PC-3 (cell line): ENCODE data around the gene TSPAN12. TPM values are rescaled to one million over a fixed set of nuclear protein-coding genes. Genes with fewer than 3 reads are reported as not detected.

Experiments
- ATAC-seq: fragments of 200-7000 bp; cut with Tn5 transposase; 2 replicates; pipeline ENCODE4 v1.9.1; 2020; ENCODE audit warnings: mild to moderate bottlenecking, moderate library complexity
- BruUV-seq: library from RNA; stranded (reverse); fragments of 400-500 nt; replicated peaks from 2 replicates; lab custom pipeline; 2021; lab: Mats Ljungman, UMichigan
- CTCF ChIA-PET: fragments of 300-600 bp; sonication (Branson Sonifier 250); formaldehyde crosslinking; loops from one replicate; lab custom pipeline; 2022; ENCODE audit warnings: antibody characterized with exemption; lab: Charles Lee
- POLR2A ChIA-PET: fragments of 300-600 bp; sonication (Branson Sonifier 250); formaldehyde crosslinking; loops from one replicate; lab custom pipeline; 2022; ENCODE audit warnings: antibody characterized with exemption; ENCODE audit not compliant: unreplicated experiment; lab: Charles Lee
- DNase-seq: peaks from one replicate; pipeline ENCODE4 v3.0.0-alpha.2; 2015
- H2AFZ ChIP-seq: fragments of 300-600 bp; sonication (generic); 2 replicates; pipeline ENCODE4 v1.6.0; 2016; ENCODE audit warnings: antibody characterized with exemption, low read length
- H3F3A ChIP-seq: fragments of 300-600 bp; sonication (generic); one replicate; pipeline ENCODE4 v1.6.0; 2017; ENCODE audit warnings: antibody characterized with exemption, low read length, control low read depth, mild to moderate bottlenecking; ENCODE audit not compliant: unreplicated experiment
- H3K27ac ChIP-seq: fragments of 300-600 bp; sonication (generic); 2 replicates; pipeline ENCODE4 v1.5.1; 2016; ENCODE audit warnings: mild to moderate bottlenecking, low read length
- H3K27me3 ChIP-seq: fragments of 300-600 bp; sonication (generic); 2 replicates; pipeline ENCODE4 v1.6.1; 2016; ENCODE audit warnings: low read length, mixed read lengths
- H3K36me3 ChIP-seq: fragments of 300-600 bp; sonication (generic); 2 replicates; pipeline ENCODE4 v1.6.1; 2016; ENCODE audit warnings: low read depth, mixed run types, low read length, mixed read lengths
- H3K4me1 ChIP-seq: fragments of 300-600 bp; sonication (generic); 2 replicates; pipeline ENCODE4 v1.5.1; 2016; ENCODE audit warnings: low read length; ENCODE audit not compliant: insufficient read depth
- H3K4me2 ChIP-seq: fragments of 300-600 bp; sonication (generic); 2 replicates; pipeline ENCODE4 v1.6.0; 2016; ENCODE audit warnings: low read length
- H3K4me3 ChIP-seq: fragments of 300-600 bp; sonication (generic); 2 replicates; pipeline ENCODE4 v1.5.1; 2016; ENCODE audit warnings: mild to moderate bottlenecking, low read length, mixed read lengths
- H3K79me2 ChIP-seq: fragments of 300-600 bp; sonication (generic); 2 replicates; pipeline ENCODE4 v1.6.1; 2017; ENCODE audit warnings: low read length, mixed read lengths
- H3K9ac ChIP-seq: fragments of 300-600 bp; sonication (generic); 2 replicates; pipeline ENCODE4 v1.6.0; 2016; ENCODE audit warnings: mild to moderate bottlenecking, low read length
- H3K9me2 ChIP-seq: fragments of 300-600 bp; sonication (generic); replicated peaks from 2 replicates; pipeline ENCODE4 v1.6.1; 2016; ENCODE audit warnings: mixed run types, low read length, mixed read lengths
- H3K9me3 ChIP-seq: fragments of 300-600 bp; sonication (generic); 2 replicates; pipeline ENCODE4 v1.6.1; 2016; ENCODE audit warnings: low read length, mixed read lengths
- H4K20me1 ChIP-seq: fragments of 300-600 bp; sonication (generic); 2 replicates; pipeline ENCODE4 v1.6.1; 2016; ENCODE audit warnings: low read length, mixed read lengths
- EZH2 ChIP-seq: fragments of 300-600 bp; sonication (generic); IDR thresholded peaks from one replicate; pipeline ENCODE4 v1.6.1; 2017; ENCODE audit warnings: antibody characterized with exemption, mild to moderate bottlenecking, low read length; ENCODE audit not compliant: unreplicated experiment
- EZH2phosphoT487 ChIP-seq: fragments of 300-600 bp; sonication (generic); IDR thresholded peaks from 2 replicates; pipeline ENCODE4 v1.6.1; 2018; ENCODE audit warnings: mild to moderate bottlenecking, antibody characterized with exemption, low read length, borderline replicate concordance
- intact Hi-C: fragments of 100-400 bp; cut with micrococcal nuclease; formaldehyde crosslinking; loops from 2 replicates; pipeline ENCODE4 v1.9.0; 2023
- total RNA-seq: library from RNA; depleted of rRNA; stranded (reverse); fragments of >200 nt; gene quantifications from 2 replicates; pipeline ENCODE4 v1.2.3, GENCODE V29; 2014
- TF ChIP-seq, protein P1 (sequence below): fragments of 300-600 bp; sonication (generic); conservative IDR thresholded peaks from 2 replicates; pipeline ENCODE4 v1.5.1; 2017; ENCODE audit warnings: antibody characterized with exemption, low read depth, mild to moderate bottlenecking, low read length

Gene TSPAN12
- total RNA-seq, 1 experiment from 2014 or later, result 8.3 TPM

- ChIA-PET CTCF (interaction anchor here (0.6 kb wide), 1 partner anchor 230 kb away, joined by 3 read pairs; no protein-coding TSS in a partner anchor), POLR2A (no interaction called here)
- ATAC-seq (no peak), DNase-seq (no peak)
- Histone ChIP-seq H3K9me2 (no peaks in the 10 kb centered on the region), H3K27ac (no peak overlapping the region), H4K20me1 (no peaks in the 10 kb centered on the region), H3K27me3 (no peaks in the 10 kb centered on the region), H3K9me3 (no peaks in the 10 kb centered on the region), H3K36me3 (no peaks in the 10 kb centered on the region), H3F3A (no peaks in the 10 kb centered on the region), H3K4me2 (no peak overlapping the region), H3K4me3 (no peak overlapping the region), H3K9ac (no peak overlapping the region), H3K4me1 (no peaks in the 10 kb centered on the region), H3K79me2 (no peaks in the 10 kb centered on the region), H2AFZ (no peak overlapping the region)
- TF ChIP-seq EZH2phosphoT487, result no peak
- TF ChIP-seq, protein P1, sequence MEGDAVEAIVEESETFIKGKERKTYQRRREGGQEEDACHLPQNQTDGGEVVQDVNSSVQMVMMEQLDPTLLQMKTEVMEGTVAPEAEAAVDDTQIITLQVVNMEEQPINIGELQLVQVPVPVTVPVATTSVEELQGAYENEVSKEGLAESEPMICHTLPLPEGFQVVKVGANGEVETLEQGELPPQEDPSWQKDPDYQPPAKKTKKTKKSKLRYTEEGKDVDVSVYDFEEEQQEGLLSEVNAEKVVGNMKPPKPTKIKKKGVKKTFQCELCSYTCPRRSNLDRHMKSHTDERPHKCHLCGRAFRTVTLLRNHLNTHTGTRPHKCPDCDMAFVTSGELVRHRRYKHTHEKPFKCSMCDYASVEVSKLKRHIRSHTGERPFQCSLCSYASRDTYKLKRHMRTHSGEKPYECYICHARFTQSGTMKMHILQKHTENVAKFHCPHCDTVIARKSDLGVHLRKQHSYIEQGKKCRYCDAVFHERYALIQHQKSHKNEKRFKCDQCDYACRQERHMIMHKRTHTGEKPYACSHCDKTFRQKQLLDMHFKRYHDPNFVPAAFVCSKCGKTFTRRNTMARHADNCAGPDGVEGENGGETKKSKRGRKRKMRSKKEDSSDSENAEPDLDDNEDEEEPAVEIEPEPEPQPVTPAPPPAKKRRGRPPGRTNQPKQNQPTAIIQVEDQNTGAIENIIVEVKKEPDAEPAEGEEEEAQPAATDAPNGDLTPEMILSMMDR, result no peak
- no peak for TF ChIP-seq EZH2
- BruUV-seq, result no TSS peak
- intact Hi-C loops, result no loop called here
Measured at GRCh38 chr7:120877701-120878100, 19.8 kb upstream of the TSPAN12 start.

- no peak overlapping the region for H3K27ac ChIP-seq
- ChIA-PET CTCF (no interaction called here), POLR2A (no interaction called here)
- no peaks in the 10 kb centered on the region for H3F3A ChIP-seq
- no peaks in the 10 kb centered on the region for H4K20me1 ChIP-seq
- ATAC-seq, result peak; percentile 43
- no peaks in the 10 kb centered on the region for H3K9me2 ChIP-seq
- H3K27me3 ChIP-seq, result no peaks in the 10 kb centered on the region
- H3K4me2 ChIP-seq, result no peak overlapping the region
- no TSS peak for BruUV-seq
- H3K4me1 ChIP-seq, result no peaks in the 10 kb centered on the region
- intact Hi-C loops, result no loop called here
- H3K79me2 ChIP-seq, result no peaks in the 10 kb centered on the region
- H2AFZ ChIP-seq, result no peak overlapping the region
- TF ChIP-seq EZH2phosphoT487 (no peak), EZH2 (no peak)
- TF ChIP-seq, protein P1, result no peak
- H3K9ac ChIP-seq, result no peak overlapping the region
- H3K4me3 ChIP-seq, result no peak overlapping the region
- H3K36me3 ChIP-seq, result no peaks in the 10 kb centered on the region
- no peaks in the 10 kb centered on the region for H3K9me3 ChIP-seq
- DNase-seq, result peak; percentile 55
Measured at GRCh38 chr7:120876922-120877321, 19.0 kb upstream of the TSPAN12 start.

DNA sequence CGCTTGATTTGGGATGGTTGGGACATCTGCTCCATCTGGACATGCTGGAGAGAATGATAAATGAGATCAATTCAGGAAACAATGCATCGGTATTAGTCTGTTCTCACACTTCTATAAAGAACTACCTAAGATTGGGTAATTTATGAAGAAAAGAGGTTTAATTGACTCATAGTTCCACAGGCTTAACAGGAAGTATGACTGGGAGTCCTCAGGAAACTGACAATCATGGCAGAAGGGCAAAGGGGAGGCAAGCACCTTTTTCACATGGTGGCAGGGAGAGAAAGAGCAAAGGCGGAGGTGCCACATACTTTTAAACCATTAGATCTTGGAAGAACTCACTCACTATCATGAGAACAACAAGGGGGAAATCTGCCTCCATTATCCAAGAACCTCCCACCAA is 16.8 kb upstream of the TSPAN12 start:
- Histone ChIP-seq H3K9ac (no peak overlapping the region), H3K79me2 (no peaks in the 10 kb centered on the region), H3K36me3 (no peaks in the 10 kb centered on the region), H3K9me2 (no peaks in the 10 kb centered on the region), H3K27me3 (no peaks in the 10 kb centered on the region), H3K27ac (no peak overlapping the region), H3K4me2 (no peak overlapping the region), H3K4me3 (no peak overlapping the region), H3K4me1 (no peaks in the 10 kb centered on the region), H3K9me3 (no peaks in the 10 kb centered on the region), H3F3A (no peaks in the 10 kb centered on the region), H2AFZ (no peak overlapping the region), H4K20me1 (no peaks in the 10 kb centered on the region)
- intact Hi-C loops, result no loop called here
- no peak for ATAC-seq
- no peak for DNase-seq
- CTCF ChIA-PET, result no interaction called here
- BruUV-seq, result no TSS peak
- POLR2A ChIA-PET, result no interaction called here
- TF ChIP-seq EZH2phosphoT487, result no peak
- TF ChIP-seq, protein P1, result no peak
- no peak for TF ChIP-seq EZH2
